CD4-positive, alpha-beta T cell treated with Interleukin-10 for 1 hour (primary cell): ENCODE data around the gene PTPRO.

ENCODE experiments used
- DNase-seq: peaks from one replicate; pipeline ENCODE4 v3.0.0-alpha.2; 2020

PTPRO gene

GRCh38 chr12:15530361-15530760, 208.1 kb downstream of the PTPRO start:
- DNase-seq = no peak

GRCh38 chr12:15532364-15532977, 210.2 kb downstream of the PTPRO start:
- DNase-seq = peak; percentile 74

GRCh38 chr12:15534322-15534721, 212.0 kb downstream of the PTPRO start:
- peak; percentile 62 for DNase-seq

GRCh38 chr12:15534874-15535273, 212.6 kb downstream of the PTPRO start:
- DNase-seq = no peak

- DNase-seq = no peak
These were observed 213.1 kb downstream of the PTPRO start for GRCh38 chr12:15535352-15535781.

- DNase-seq = no peak
These were observed 214.1 kb downstream of the PTPRO start for GRCh38 chr12:15536446-15536845.

- no peak for DNase-seq
These were observed 216.6 kb downstream of the PTPRO start for GRCh38 chr12:15538881-15539280.

GRCh38 chr12:15540005-15540404, 217.7 kb downstream of the PTPRO start:
- DNase-seq = no peak

- DNase-seq = no peak
These were observed 218.2 kb downstream of the PTPRO start for GRCh38 chr12:15540469-15540872.

- DNase-seq = no peak
These were observed 219.8 kb downstream of the PTPRO start for GRCh38 chr12:15541996-15542631.

GRCh38 chr12:15543347-15543746, 221.0 kb downstream of the PTPRO start:
- no peak for DNase-seq

GRCh38 chr12:15544589-15544988, 222.3 kb downstream of the PTPRO start:
- no peak for DNase-seq

- DNase-seq = no peak
These were observed 223.0 kb downstream of the PTPRO start for GRCh38 chr12:15545334-15545733.

- peak; percentile 62 for DNase-seq
These were observed 223.9 kb downstream of the PTPRO start for GRCh38 chr12:15546102-15546701.

GRCh38 chr12:15547063-15547462, 224.8 kb downstream of the PTPRO start:
- no peak for DNase-seq

- DNase-seq = no peak
These were observed 225.4 kb downstream of the PTPRO start for GRCh38 chr12:15547691-15548090.

GRCh38 chr12:15550793-15551192, 228.5 kb downstream of the PTPRO start:
- no peak for DNase-seq

GRCh38 chr12:15555446-15555845, 233.1 kb downstream of the PTPRO start:
- no peak for DNase-seq

- DNase-seq = no peak
These were observed 234.2 kb downstream of the PTPRO start for GRCh38 chr12:15556411-15557102.

GRCh38 chr12:15558915-15559528, 236.7 kb downstream of the PTPRO start:
- DNase-seq = no peak

GRCh38 chr12:15561396-15561795, 239.1 kb downstream of the PTPRO start:
- no peak for DNase-seq

GRCh38 chr12:15562263-15562662, 240.0 kb downstream of the PTPRO start:
- peak; percentile 19 for DNase-seq

GRCh38 chr12:15563663-15564062, 241.4 kb downstream of the PTPRO start:
- peak; percentile 49 for DNase-seq
